Neural cell (in vitro differentiated cells): ENCODE data around the gene MOCOS.

ENCODE experiments used
- EP300 ChIP-seq: fragments of 450-650 bp; conservative IDR thresholded peaks from 2 replicates; pipeline ENCODE4 v1.6.1; 2014; ENCODE audit warnings: antibody characterized with exemption, mild to moderate bottlenecking, moderate library complexity; ENCODE audit not compliant: poor library complexity, severe bottlenecking
- EZH2 ChIP-seq: fragments of 200-600, 300-800 bp; shearing (Covaris generic), sonication (generic); IDR thresholded peaks from 2 replicates; pipeline ENCODE4 v1.6.1; 2014; ENCODE audit warnings: antibody characterized with exemption, low read length, borderline replicate concordance, mild to moderate bottlenecking; ENCODE audit not compliant: insufficient read depth, poor library complexity, severe bottlenecking
- MXI1 ChIP-seq: fragments of 450-650 bp; conservative IDR thresholded peaks from 2 replicates; pipeline ENCODE4 v1.6.1; 2014; ENCODE audit warnings: antibody characterized with exemption, mild to moderate bottlenecking; ENCODE audit not compliant: poor library complexity, severe bottlenecking
- POLR2AphosphoS5 ChIP-seq: IDR thresholded peaks from 2 replicates; pipeline ENCODE4 v1.6.1; 2012
- RAD21 ChIP-seq: fragments of 450-650 bp; conservative IDR thresholded peaks from 2 replicates; pipeline ENCODE4 v1.6.1; 2014; ENCODE audit warnings: antibody characterized with exemption, mild to moderate bottlenecking, moderate library complexity
- REST ChIP-seq: IDR thresholded peaks from 2 replicates; pipeline ENCODE4 v1.6.1; 2012; ENCODE audit warnings: borderline replicate concordance
- SMC3 ChIP-seq: fragments of 450-650 bp; conservative IDR thresholded peaks from 2 replicates; pipeline ENCODE4 v1.6.1; 2014; ENCODE audit warnings: antibody characterized with exemption, mild to moderate bottlenecking, moderate library complexity; ENCODE audit not compliant: poor library complexity
- TAF1 ChIP-seq: IDR thresholded peaks from 2 replicates; pipeline ENCODE4 v1.6.1; 2012; ENCODE audit warnings: low read depth
- TF ChIP-seq, protein P1 (sequence below): fragments of 450-650 bp; IDR thresholded peaks from 2 replicates; pipeline ENCODE4 v1.5.1; 2014; ENCODE audit warnings: antibody characterized with exemption, mild to moderate bottlenecking, moderate library complexity; ENCODE audit not compliant: poor library complexity, severe bottlenecking

DNA sequence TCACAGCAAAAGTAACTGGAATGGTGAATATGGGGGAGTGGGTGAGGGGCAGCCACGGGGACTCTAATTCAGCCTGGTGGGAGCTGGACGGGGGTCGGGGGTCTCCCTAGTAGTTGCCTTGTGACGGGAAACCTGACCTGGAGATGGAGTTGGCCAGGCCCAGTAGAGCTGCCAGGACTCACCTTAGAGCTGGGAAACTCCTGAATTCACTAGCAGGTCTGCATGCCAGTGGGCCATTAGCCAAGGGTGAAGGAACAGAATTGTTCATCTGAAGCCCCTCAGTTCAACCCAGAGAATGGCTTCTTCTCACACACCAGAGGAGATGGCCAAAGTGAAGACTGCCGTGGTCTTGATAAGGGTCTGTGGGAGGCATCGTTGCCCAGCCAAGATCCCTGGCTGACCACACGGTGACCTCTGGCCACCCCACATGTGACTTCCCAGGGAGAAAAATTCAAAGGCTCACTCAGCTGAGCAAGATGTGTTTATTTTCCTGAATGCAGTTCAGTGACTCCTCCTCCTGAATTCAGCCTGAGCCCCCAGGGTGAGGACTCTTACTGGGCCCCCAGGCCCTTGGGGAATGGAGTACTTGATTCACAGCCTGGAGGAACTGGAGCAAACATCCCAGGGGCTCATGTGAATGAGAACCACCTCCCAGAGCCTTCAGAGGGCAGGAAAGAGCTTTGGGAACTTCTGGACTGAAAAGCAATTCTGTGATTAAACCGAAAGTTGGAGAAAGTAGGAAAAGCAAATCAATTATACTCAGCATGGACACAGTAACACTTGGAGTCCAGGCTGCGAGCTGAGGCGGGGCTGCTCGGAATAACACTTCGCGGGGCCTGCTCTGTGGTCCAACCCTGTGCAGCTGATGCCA, 25.2 kb downstream of the MOCOS start:
- TF ChIP-seq EP300 (no peak), TAF1 (no peak), POLR2AphosphoS5 (no peak), EZH2 (no peak), RAD21 (no peak), SMC3 (no peak), REST (no peak), MXI1 (no peak)
- TF ChIP-seq, protein P1, sequence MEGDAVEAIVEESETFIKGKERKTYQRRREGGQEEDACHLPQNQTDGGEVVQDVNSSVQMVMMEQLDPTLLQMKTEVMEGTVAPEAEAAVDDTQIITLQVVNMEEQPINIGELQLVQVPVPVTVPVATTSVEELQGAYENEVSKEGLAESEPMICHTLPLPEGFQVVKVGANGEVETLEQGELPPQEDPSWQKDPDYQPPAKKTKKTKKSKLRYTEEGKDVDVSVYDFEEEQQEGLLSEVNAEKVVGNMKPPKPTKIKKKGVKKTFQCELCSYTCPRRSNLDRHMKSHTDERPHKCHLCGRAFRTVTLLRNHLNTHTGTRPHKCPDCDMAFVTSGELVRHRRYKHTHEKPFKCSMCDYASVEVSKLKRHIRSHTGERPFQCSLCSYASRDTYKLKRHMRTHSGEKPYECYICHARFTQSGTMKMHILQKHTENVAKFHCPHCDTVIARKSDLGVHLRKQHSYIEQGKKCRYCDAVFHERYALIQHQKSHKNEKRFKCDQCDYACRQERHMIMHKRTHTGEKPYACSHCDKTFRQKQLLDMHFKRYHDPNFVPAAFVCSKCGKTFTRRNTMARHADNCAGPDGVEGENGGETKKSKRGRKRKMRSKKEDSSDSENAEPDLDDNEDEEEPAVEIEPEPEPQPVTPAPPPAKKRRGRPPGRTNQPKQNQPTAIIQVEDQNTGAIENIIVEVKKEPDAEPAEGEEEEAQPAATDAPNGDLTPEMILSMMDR, result no peak
